Hepatocyte (in vitro differentiated cells): Measurements from ENCODE around the gene PLEKHM3.

ENCODE experiments used
- EZH2 ChIP-seq: fragments of 200-600 bp; sonication (generic); IDR thresholded peaks from 2 replicates; pipeline ENCODE4 v1.6.1; 2016; ENCODE audit warnings: antibody characterized with exemption, mild to moderate bottlenecking, borderline replicate concordance
- TF ChIP-seq, protein P1 (sequence below): fragments of 200-600 bp; sonication (generic); IDR thresholded peaks from 2 replicates; pipeline ENCODE4 v1.5.1; 2016; ENCODE audit warnings: antibody characterized with exemption, mild to moderate bottlenecking; ENCODE audit not compliant: poor library complexity

DNA sequence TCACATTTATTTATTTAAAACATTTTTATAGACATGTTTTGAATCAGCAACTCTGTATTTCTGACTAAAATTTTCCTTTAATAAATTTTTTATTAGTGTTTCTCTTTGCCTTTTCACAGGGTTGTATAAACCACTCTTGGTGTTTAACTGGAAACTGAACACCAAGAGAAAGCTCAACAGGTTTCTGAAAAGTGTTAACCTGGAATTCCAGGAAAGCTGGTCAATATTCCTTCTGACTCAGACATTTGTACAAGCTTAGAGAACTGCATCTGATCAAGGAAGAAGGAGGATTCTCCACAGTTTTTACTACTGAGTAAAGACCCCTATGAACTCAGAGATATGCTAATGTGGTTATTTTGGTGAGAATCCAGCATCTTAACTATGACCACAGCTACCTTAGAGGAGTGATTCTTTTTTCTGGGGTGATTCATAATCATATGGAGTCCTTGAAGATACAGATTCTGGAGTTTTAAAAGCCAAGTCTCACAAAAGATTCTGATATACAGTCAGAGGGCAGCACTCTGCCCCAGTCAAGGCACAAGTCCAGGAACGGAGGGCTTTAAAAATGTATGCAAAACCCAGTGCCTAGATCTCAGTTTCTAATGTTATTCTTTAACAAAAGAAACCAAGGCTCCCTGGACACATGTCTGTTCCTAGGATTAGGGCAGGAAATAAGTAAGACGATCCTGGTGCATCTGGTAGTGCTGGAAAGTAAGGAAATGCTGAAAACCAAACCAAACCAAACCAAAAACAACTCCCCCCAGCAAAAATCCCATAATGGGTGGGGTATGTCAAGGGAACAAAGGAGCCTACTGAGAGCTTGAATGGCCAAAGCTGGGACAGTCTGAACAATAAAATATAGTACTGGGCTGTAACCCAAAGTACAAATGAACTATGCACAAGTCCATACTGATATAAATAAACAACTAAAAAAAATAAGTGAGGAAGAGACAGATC lies 170.6 kb downstream of the PLEKHM3 start:
- TF ChIP-seq, protein P1, sequence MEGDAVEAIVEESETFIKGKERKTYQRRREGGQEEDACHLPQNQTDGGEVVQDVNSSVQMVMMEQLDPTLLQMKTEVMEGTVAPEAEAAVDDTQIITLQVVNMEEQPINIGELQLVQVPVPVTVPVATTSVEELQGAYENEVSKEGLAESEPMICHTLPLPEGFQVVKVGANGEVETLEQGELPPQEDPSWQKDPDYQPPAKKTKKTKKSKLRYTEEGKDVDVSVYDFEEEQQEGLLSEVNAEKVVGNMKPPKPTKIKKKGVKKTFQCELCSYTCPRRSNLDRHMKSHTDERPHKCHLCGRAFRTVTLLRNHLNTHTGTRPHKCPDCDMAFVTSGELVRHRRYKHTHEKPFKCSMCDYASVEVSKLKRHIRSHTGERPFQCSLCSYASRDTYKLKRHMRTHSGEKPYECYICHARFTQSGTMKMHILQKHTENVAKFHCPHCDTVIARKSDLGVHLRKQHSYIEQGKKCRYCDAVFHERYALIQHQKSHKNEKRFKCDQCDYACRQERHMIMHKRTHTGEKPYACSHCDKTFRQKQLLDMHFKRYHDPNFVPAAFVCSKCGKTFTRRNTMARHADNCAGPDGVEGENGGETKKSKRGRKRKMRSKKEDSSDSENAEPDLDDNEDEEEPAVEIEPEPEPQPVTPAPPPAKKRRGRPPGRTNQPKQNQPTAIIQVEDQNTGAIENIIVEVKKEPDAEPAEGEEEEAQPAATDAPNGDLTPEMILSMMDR, result no peak
- TF ChIP-seq EZH2, result no peak
